HEK293 (cell line): ENCODE measurements around the gene LINC00237.

Experiments used
- HOXA7 ChIP-seq: sonication (generic); formaldehyde crosslinking; IDR thresholded peaks from 2 replicates; pipeline ENCODE4 v1.8.1; 2022; ENCODE audit warnings: missing genetic modification reagents, borderline replicate concordance
- ZBTB7A ChIP-seq: fragments of 450-650 bp; formaldehyde crosslinking; IDR thresholded peaks from 2 replicates; pipeline ENCODE4 v1.5.1; 2016; ENCODE audit warnings: low read depth, missing biosample characterization, missing genetic modification characterization
- ZBTB8A ChIP-seq: fragments of 450-650 bp; formaldehyde crosslinking; IDR thresholded peaks from 2 replicates; pipeline ENCODE4 v1.5.1; 2016; ENCODE audit warnings: missing biosample characterization, missing genetic modification characterization
- ZNF274 ChIP-seq, 2 experiments: fragments of 200-500 bp in 1 of 2; fragments of 450-650 bp in 1 of 2; sonication (Bioruptor generic) in 1 of 2; formaldehyde crosslinking in 1 of 2; IDR thresholded peaks; 2 replicates each; pipeline versions ENCODE4 v1.5.1 to v1.6.1; 2014 to 2016; ENCODE audit warnings: borderline replicate concordance in 1 of 2, inconsistent platforms in 1 of 2, low read length in 1 of 2, missing biosample characterization in 1 of 2, missing genetic modification characterization in 1 of 2
- ZNF354C ChIP-seq: fragments of 450-650 bp; formaldehyde crosslinking; IDR thresholded peaks from 2 replicates; pipeline ENCODE4 v1.5.1; 2016; ENCODE audit warnings: missing biosample characterization, missing genetic modification characterization, low read depth, borderline replicate concordance
- ZNF658 ChIP-seq: fragments of 450-650 bp; formaldehyde crosslinking; IDR thresholded peaks from 2 replicates; pipeline ENCODE4; 2016; ENCODE audit warnings: missing biosample characterization, missing genetic modification characterization
- ZNF707 ChIP-seq: fragments of 450-650 bp; formaldehyde crosslinking; IDR thresholded peaks from 2 replicates; pipeline ENCODE4 v1.5.1; 2016; ENCODE audit warnings: missing biosample characterization, missing genetic modification characterization
- ZNF747 ChIP-seq: fragments of 450-650 bp; formaldehyde crosslinking; IDR thresholded peaks from 2 replicates; pipeline ENCODE4 v1.5.1; 2016; ENCODE audit warnings: missing biosample characterization, missing genetic modification characterization
- ZSCAN30 ChIP-seq: fragments of 450-650 bp; IDR thresholded peaks from 2 replicates; pipeline ENCODE4 v1.5.1; 2018; ENCODE audit warnings: missing biosample characterization, mild to moderate bottlenecking, missing genetic modification characterization, moderate library complexity
- TF ChIP-seq, protein P1 (sequence below): fragments of 450-650 bp; formaldehyde crosslinking; IDR thresholded peaks from 2 replicates; pipeline ENCODE4 v1.5.1; 2016; ENCODE audit warnings: missing biosample characterization, missing genetic modification characterization
- TF ChIP-seq, protein P2 (sequence below): fragments of 450-650 bp; formaldehyde crosslinking; IDR thresholded peaks from 2 replicates; pipeline ENCODE4 v1.5.1; 2016; ENCODE audit warnings: missing biosample characterization, missing genetic modification characterization
- TF ChIP-seq, protein P3 (sequence below): fragments of 450-650 bp; formaldehyde crosslinking; IDR thresholded peaks from 2 replicates; pipeline ENCODE4 v1.5.1; 2016; ENCODE audit warnings: missing biosample characterization, missing genetic modification characterization
- TF ChIP-seq, protein P4 (sequence below): fragments of 450-650 bp; formaldehyde crosslinking; IDR thresholded peaks from 2 replicates; pipeline ENCODE4 v1.5.1; 2016; ENCODE audit warnings: missing biosample characterization, missing genetic modification characterization

DNA sequence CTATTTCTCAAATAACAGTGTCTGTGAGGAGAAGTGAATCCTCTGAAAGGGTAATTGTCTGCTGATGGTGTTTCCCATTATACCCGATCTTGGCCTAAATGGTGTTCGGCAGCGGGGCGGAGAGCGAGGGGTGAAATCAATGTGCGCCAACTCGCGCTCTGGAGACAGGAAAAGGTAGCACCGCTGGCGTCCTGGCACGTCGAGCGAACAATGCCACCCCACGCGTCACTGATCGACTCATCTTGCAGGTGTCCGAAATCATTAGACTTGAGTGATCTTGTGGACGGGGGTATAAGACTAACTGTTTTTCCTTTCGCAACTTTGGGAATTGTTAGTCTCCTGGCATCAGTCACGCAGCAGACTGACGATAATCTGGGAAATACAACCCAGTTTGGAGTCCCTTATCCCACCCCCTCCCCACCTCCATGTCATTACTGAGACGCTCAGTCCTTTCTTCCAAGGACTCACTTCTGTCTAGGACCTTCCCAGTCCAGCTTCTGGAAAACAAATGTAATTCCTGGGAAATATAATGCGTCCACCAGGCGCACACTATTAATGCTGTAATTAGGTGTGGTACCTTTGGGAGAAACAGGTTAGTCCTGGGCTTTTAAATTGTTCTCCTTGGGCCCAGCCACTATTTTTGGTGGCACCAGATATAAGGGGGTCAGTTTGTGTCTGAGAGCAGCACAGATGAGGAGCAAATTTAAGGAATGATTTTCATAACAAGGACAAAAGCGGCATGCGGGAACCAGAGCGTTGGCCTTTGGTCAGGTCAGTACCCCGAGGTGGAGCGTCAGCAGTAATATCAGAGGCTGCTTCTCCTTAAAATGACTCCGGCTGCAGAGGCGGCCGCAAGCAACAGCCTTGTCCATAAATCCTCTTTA lies 2.3 kb downstream of the LINC00237 start:
- TF ChIP-seq HOXA7 (no peak), ZNF658 (no peak), ZBTB8A (no peak), ZNF747 (tag by site-specific recombination) (no peak), ZNF354C (tag by site-specific recombination) (no peak), ZBTB7A (tag by site-specific recombination) (no peak), ZSCAN30 (tag by site-specific recombination) (no peak), ZNF707 (tag by site-specific recombination) (no peak), ZNF274 (IDR thresholded peaks at IDR 0.05; ENCODE audit: low read length) (no peak), ZNF274 (tag by site-specific recombination; IDR thresholded peaks at IDR 0.05; ENCODE audit: borderline replicate concordance) (no peak)
- TF ChIP-seq, protein P1, sequence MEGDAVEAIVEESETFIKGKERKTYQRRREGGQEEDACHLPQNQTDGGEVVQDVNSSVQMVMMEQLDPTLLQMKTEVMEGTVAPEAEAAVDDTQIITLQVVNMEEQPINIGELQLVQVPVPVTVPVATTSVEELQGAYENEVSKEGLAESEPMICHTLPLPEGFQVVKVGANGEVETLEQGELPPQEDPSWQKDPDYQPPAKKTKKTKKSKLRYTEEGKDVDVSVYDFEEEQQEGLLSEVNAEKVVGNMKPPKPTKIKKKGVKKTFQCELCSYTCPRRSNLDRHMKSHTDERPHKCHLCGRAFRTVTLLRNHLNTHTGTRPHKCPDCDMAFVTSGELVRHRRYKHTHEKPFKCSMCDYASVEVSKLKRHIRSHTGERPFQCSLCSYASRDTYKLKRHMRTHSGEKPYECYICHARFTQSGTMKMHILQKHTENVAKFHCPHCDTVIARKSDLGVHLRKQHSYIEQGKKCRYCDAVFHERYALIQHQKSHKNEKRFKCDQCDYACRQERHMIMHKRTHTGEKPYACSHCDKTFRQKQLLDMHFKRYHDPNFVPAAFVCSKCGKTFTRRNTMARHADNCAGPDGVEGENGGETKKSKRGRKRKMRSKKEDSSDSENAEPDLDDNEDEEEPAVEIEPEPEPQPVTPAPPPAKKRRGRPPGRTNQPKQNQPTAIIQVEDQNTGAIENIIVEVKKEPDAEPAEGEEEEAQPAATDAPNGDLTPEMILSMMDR, result no peak
- TF ChIP-seq, protein P2, sequence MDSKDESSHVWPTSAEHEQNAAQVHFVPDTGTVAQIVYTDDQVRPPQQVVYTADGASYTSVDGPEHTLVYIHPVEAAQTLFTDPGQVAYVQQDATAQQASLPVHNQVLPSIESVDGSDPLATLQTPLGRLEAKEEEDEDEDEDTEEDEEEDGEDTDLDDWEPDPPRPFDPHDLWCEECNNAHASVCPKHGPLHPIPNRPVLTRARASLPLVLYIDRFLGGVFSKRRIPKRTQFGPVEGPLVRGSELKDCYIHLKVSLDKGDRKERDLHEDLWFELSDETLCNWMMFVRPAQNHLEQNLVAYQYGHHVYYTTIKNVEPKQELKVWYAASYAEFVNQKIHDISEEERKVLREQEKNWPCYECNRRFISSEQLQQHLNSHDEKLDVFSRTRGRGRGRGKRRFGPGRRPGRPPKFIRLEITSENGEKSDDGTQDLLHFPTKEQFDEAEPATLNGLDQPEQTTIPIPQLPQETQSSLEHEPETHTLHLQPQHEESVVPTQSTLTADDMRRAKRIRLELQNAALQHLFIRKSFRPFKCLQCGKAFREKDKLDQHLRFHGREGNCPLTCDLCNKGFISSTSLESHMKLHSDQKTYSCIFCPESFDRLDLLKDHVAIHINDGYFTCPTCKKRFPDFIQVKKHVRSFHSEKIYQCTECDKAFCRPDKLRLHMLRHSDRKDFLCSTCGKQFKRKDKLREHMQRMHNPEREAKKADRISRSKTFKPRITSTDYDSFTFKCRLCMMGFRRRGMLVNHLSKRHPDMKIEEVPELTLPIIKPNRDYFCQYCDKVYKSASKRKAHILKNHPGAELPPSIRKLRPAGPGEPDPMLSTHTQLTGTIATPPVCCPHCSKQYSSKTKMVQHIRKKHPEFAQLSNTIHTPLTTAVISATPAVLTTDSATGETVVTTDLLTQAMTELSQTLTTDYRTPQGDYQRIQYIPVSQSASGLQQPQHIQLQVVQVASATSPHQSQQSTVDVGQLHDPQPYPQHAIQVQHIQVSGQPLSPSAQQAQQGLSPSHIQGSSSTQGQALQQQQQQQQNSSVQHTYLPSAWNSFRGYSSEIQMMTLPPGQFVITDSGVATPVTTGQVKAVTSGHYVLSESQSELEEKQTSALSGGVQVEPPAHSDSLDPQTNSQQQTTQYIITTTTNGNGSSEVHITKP (tag by site-specific recombination), result no peak
- TF ChIP-seq, protein P3, sequence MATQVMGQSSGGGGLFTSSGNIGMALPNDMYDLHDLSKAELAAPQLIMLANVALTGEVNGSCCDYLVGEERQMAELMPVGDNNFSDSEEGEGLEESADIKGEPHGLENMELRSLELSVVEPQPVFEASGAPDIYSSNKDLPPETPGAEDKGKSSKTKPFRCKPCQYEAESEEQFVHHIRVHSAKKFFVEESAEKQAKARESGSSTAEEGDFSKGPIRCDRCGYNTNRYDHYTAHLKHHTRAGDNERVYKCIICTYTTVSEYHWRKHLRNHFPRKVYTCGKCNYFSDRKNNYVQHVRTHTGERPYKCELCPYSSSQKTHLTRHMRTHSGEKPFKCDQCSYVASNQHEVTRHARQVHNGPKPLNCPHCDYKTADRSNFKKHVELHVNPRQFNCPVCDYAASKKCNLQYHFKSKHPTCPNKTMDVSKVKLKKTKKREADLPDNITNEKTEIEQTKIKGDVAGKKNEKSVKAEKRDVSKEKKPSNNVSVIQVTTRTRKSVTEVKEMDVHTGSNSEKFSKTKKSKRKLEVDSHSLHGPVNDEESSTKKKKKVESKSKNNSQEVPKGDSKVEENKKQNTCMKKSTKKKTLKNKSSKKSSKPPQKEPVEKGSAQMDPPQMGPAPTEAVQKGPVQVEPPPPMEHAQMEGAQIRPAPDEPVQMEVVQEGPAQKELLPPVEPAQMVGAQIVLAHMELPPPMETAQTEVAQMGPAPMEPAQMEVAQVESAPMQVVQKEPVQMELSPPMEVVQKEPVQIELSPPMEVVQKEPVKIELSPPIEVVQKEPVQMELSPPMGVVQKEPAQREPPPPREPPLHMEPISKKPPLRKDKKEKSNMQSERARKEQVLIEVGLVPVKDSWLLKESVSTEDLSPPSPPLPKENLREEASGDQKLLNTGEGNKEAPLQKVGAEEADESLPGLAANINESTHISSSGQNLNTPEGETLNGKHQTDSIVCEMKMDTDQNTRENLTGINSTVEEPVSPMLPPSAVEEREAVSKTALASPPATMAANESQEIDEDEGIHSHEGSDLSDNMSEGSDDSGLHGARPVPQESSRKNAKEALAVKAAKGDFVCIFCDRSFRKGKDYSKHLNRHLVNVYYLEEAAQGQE (tag by site-specific recombination), result no peak
- TF ChIP-seq, protein P4, sequence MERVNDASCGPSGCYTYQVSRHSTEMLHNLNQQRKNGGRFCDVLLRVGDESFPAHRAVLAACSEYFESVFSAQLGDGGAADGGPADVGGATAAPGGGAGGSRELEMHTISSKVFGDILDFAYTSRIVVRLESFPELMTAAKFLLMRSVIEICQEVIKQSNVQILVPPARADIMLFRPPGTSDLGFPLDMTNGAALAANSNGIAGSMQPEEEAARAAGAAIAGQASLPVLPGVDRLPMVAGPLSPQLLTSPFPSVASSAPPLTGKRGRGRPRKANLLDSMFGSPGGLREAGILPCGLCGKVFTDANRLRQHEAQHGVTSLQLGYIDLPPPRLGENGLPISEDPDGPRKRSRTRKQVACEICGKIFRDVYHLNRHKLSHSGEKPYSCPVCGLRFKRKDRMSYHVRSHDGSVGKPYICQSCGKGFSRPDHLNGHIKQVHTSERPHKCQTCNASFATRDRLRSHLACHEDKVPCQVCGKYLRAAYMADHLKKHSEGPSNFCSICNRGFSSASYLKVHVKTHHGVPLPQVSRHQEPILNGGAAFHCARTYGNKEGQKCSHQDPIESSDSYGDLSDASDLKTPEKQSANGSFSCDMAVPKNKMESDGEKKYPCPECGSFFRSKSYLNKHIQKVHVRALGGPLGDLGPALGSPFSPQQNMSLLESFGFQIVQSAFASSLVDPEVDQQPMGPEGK (tag by site-specific recombination), result no peak
